Panc1 (cell line): ENCODE measurements around the gene LIX1. TPM values are rescaled to one million over a fixed set of nuclear protein-coding genes. Genes with fewer than 3 reads are reported as not detected.
A peak's percentile ranks its signal among the peaks of the same experiment; 100 is the strongest.
"Not testable (repeated sequence)": the region's sequence is repeated elsewhere in the genome, so short reads cannot be mapped to it uniquely, and the experiment has no call there.

Source experiments
- ATAC-seq: fragments of 200-7000 bp; cut with Tn5 transposase; 2 replicates; pipeline ENCODE4 v1.9.1; 2020; ENCODE audit warnings: mild to moderate bottlenecking, moderate library complexity
- Bru-seq: library from RNA; stranded (reverse); fragments of 400-500 nt; gene quantifications from one replicate; lab custom pipeline; 2021; lab: Mats Ljungman, UMichigan
- BruChase-seq, 2 experiments: library from RNA; stranded (reverse); fragments of 400-500 nt; gene quantifications; one replicate each; lab custom pipeline; 2021; lab: Mats Ljungman, UMichigan
- BruUV-seq: library from RNA; stranded (reverse); fragments of 400-500 nt; replicated peaks from 2 replicates; lab custom pipeline; 2021; lab: Mats Ljungman, UMichigan
- CTCF ChIA-PET: fragments of 300-600 bp; sonication (Branson Sonifier 250); formaldehyde crosslinking; loops from one replicate; lab custom pipeline; 2022; ENCODE audit warnings: antibody characterized with exemption; lab: Charles Lee
- POLR2A ChIA-PET: fragments of 300-600 bp; sonication (Branson Sonifier 250); formaldehyde crosslinking; loops from one replicate; lab custom pipeline; 2022; ENCODE audit warnings: antibody characterized with exemption; lab: Charles Lee
- DNase-seq: peaks from one replicate; pipeline ENCODE4 v3.0.0-alpha.2; 2010; ENCODE audit warnings: low read depth, low spot score
- H3K27ac ChIP-seq: 2 replicates; pipeline ENCODE4 v1.5.1; 2011; ENCODE audit warnings: mild to moderate bottlenecking, low read length, inconsistent platforms
- H3K27me3 ChIP-seq: fragments of 200-500 bp; sonication (Bioruptor generic); 2 replicates; pipeline ENCODE4 v1.6.0; 2014; ENCODE audit warnings: low read length, inconsistent platforms; ENCODE audit not compliant: control insufficient read depth, insufficient read depth
- H3K36me3 ChIP-seq: fragments of 200-500 bp; sonication (Bioruptor generic); 2 replicates; pipeline ENCODE4 v1.5.1; 2014; ENCODE audit warnings: inconsistent platforms, mild to moderate bottlenecking, low read length, moderate library complexity; ENCODE audit not compliant: control insufficient read depth, insufficient read depth
- H3K4me1 ChIP-seq: 2 replicates; pipeline ENCODE4 v1.5.1; 2011; ENCODE audit warnings: inconsistent platforms, mild to moderate bottlenecking, low read length, moderate library complexity; ENCODE audit not compliant: control insufficient read depth, insufficient read depth
- H3K4me3 ChIP-seq, 2 experiments: 2 replicates each; pipeline ENCODE4 v1.5.1; 2011 to 2012; ENCODE audit warnings: low read depth in 2 of 2, low read length in 2 of 2, mild to moderate bottlenecking in 2 of 2, inconsistent platforms in 1 of 2, moderate library complexity in 1 of 2
- H3K9me3 ChIP-seq: fragments of 200-500 bp; sonication (Bioruptor generic); 2 replicates; pipeline ENCODE4 v1.5.1; 2014; ENCODE audit warnings: low read depth, mild to moderate bottlenecking, inconsistent platforms, low read length, moderate library complexity; ENCODE audit not compliant: control insufficient read depth, insufficient read depth
- CTCF ChIP-seq: fragments of 450-650 bp; IDR thresholded peaks from 2 replicates; pipeline ENCODE4 v1.5.1; 2017; ENCODE audit warnings: mild to moderate bottlenecking
- POLR2AphosphoS5 ChIP-seq: IDR thresholded peaks from 2 replicates; pipeline ENCODE4 v1.6.1; 2012; ENCODE audit warnings: mild to moderate bottlenecking, low read depth, low read length, moderate library complexity
- REST ChIP-seq, 2 experiments: IDR thresholded peaks; 2 replicates each; pipeline ENCODE4 v1.6.1; 2011 to 2012; ENCODE audit warnings: low read depth in 2 of 2, control low read depth in 1 of 2, low read length in 1 of 2, mild to moderate bottlenecking in 1 of 2, moderate library complexity in 1 of 2; ENCODE audit not compliant: insufficient read depth in 1 of 2
- SIN3A ChIP-seq: IDR thresholded peaks from 2 replicates; pipeline ENCODE4 v1.6.1; 2012; ENCODE audit warnings: low read depth, mild to moderate bottlenecking, low read length, moderate library complexity, borderline replicate concordance; ENCODE audit not compliant: insufficient read depth
- TCF7L2 ChIP-seq: IDR thresholded peaks from 2 replicates; pipeline ENCODE4 v1.6.1; 2011; ENCODE audit warnings: mild to moderate bottlenecking, low read depth, low read length, inconsistent platforms
- in situ Hi-C: cut with HindIII; loops from 2 replicates; pipeline ENCODE4 v1.10.0; 2016; ENCODE audit warnings: low sequenced_read_pairs, low pct_unique_long_range_greater_than_20kb
- intact Hi-C: fragments of 100-400 bp; cut with micrococcal nuclease; formaldehyde crosslinking; loops from one replicate; pipeline ENCODE4 v1.10.0; 2022; ENCODE audit not compliant: unreplicated experiment
- long read RNA-seq: library from polyadenylated mRNA; unstranded; transcript quantifications from one replicate; pipeline ENCODE4 v2.0.0, GENCODE V29; 2021; ENCODE audit not compliant: unreplicated experiment
- polyA plus RNA-seq: library from polyadenylated mRNA; unstranded; fragments of >200 nt; gene quantifications from one replicate; pipeline ENCODE4 v1.2.1, GENCODE V29; 2012; ENCODE audit warnings: missing spikeins; ENCODE audit not compliant: insufficient read length
- total RNA-seq: library from RNA; stranded (reverse); gene quantifications from one replicate; pipeline ENCODE4 v1.2.1, GENCODE V29; 2021; ENCODE audit not compliant: unreplicated experiment

Gene LIX1
- not detected for total RNA-seq
- not detected for polyA plus RNA-seq
- percentile 7 among the genes with signal in this experiment for Bru-seq, nascent RNA
- BruChase-seq, experiment 1, labeled RNA remaining after a 2-hour chase = not detected
- BruChase-seq, experiment 2, labeled RNA remaining after a 6-hour chase = percentile 6 among the genes with signal in this experiment
- long read RNA-seq = 0 reads

GRCh38 chr5:97142521-97143254 is at the start of gene LIX1:
LIX1 (minus strand) TSS chr5:97142611; CDS start chr5:97142576, 35 bp downstream.
- Histone ChIP-seq H3K9me3 (no peaks in the 10 kb centered on the region), H3K27ac (no peak within 1 kb of the TSS), H3K4me3 (no peak within 1 kb of the TSS), H3K4me1 (no peaks in the 10 kb centered on the region), H3K27me3 (peaks cover 8% of the 10 kb centered on the region), H3K36me3 (no peaks in the 10 kb centered on the region)
- CTCF ChIA-PET = interaction anchor here (0.6 to 1.6 kb wide), 6 partner anchors 60 to 529 kb away, joined by 3 to 12 read pairs (median 6); no protein-coding TSS in a partner anchor
- BruUV-seq = no TSS peak
- intact Hi-C loops = loop anchor here (10.0 kb wide), 2 partner anchors 98 to 148 kb away; no protein-coding TSS in a partner anchor
- peak; percentile 75 for TF ChIP-seq CTCF
- TF ChIP-seq SIN3A = no peak
- no peak for TF ChIP-seq REST (IDR thresholded peaks at IDR 0.05; ENCODE audit: insufficient read depth in 1 of 2, low read depth in 2 of 2, low read length in 1 of 2)
- no peak for DNase-seq
- in situ Hi-C loops = no loop called here
- POLR2A ChIA-PET = interaction anchor here (0.6 kb wide), 1 partner anchor 126 kb away, joined by 3 read pairs; no protein-coding TSS in a partner anchor
- peak; percentile 94 for ATAC-seq

GRCh38 chr5:97191893-97192292 is 49.5 kb upstream of the LIX1 start:
- no peak for TF ChIP-seq TCF7L2
- no peak for TF ChIP-seq REST (IDR thresholded peaks at IDR 0.05; ENCODE audit: insufficient read depth in 1 of 2, low read depth in 2 of 2, low read length in 1 of 2)
- TF ChIP-seq POLR2AphosphoS5 = no peak
- TF ChIP-seq CTCF = no peak
- TF ChIP-seq SIN3A = no peak
- no peak for ATAC-seq
- ChIA-PET POLR2A (interaction anchor here (0.6 kb wide), 1 partner anchor 225 kb away, joined by 4 read pairs; no protein-coding TSS in a partner anchor), CTCF (no interaction called here)
- peaks cover 10% of the 10 kb centered on the region; the same call in 1 of the 2 replicates for H3K4me1 ChIP-seq
- H3K4me3 ChIP-seq = no peak overlapping the region
- no peaks in the 10 kb centered on the region for H3K36me3 ChIP-seq
- no peak for DNase-seq
- peak overlapping the region; percentile 70; the same call in 1 of the 2 replicates for H3K27ac ChIP-seq
- in situ Hi-C loops (no loop called here), intact Hi-C loops (no loop called here)
- H3K27me3 ChIP-seq = no peaks in the 10 kb centered on the region
- no TSS peak for BruUV-seq
- H3K9me3 ChIP-seq = no peaks in the 10 kb centered on the region

- CTCF ChIA-PET, H3K27ac ChIP-seq, POLR2A ChIA-PET, ATAC-seq, H3K9me3 ChIP-seq, H3K4me3 ChIP-seq, H3K27me3 ChIP-seq, BruUV-seq, in situ Hi-C loops, DNase-seq, H3K4me1 ChIP-seq, H3K36me3 ChIP-seq: not testable (repeated sequence)
- intact Hi-C loops = loop anchor here (5.0 kb wide), 1 partner anchor 1583 kb away; the partner anchor contains the start of gene RGMB
Measured at GRCh38 chr5:97189523-97189922, 47.1 kb upstream of the LIX1 start.
